Measurements from ENCODE around the gene GCNT4.
"Not testable (repeated sequence)": the region's sequence is repeated elsewhere in the genome, so short reads cannot be mapped to it uniquely, and the experiment has no call there.

GCNT4 gene

DNA sequence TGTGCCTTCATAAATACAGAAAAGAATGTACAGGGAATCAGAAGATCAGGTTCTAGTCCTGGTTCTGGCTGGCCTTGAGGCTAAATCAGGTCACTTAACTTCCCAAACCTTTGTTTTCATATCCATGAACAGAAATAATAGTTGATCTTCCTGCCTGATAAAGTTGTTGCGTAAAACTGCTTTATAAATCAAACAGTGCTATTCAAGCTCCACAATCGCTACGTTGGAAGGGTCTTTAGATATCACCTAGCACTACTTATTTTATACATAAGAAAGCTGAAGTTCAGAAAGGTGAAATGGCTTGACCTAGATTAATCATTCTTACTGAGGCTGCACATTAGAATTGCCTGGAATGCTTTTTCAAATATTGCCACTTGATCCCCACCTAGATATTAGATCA, 36.3 kb upstream of the GCNT4 start:
- no peak overlapping the region for H3K4me3 ChIP-seq (ENCODE audit: low read depth, low read length)
- H2AFZ ChIP-seq = peak overlapping the region; percentile 40
- H3K79me2 ChIP-seq = no peaks in the 10 kb centered on the region
- no peaks in the 10 kb centered on the region for H3K36me3 ChIP-seq (ENCODE audit: control insufficient read depth, insufficient read depth, low read length)
- no peak overlapping the region for H3K9ac ChIP-seq
- no peaks in the 10 kb centered on the region for H3K9me3 ChIP-seq (ENCODE audit: control insufficient read depth, low read length)
- no peaks in the 10 kb centered on the region for H3K27me3 ChIP-seq (ENCODE audit: control insufficient read depth, insufficient read depth, low read length)
- TF ChIP-seq, protein P1, sequence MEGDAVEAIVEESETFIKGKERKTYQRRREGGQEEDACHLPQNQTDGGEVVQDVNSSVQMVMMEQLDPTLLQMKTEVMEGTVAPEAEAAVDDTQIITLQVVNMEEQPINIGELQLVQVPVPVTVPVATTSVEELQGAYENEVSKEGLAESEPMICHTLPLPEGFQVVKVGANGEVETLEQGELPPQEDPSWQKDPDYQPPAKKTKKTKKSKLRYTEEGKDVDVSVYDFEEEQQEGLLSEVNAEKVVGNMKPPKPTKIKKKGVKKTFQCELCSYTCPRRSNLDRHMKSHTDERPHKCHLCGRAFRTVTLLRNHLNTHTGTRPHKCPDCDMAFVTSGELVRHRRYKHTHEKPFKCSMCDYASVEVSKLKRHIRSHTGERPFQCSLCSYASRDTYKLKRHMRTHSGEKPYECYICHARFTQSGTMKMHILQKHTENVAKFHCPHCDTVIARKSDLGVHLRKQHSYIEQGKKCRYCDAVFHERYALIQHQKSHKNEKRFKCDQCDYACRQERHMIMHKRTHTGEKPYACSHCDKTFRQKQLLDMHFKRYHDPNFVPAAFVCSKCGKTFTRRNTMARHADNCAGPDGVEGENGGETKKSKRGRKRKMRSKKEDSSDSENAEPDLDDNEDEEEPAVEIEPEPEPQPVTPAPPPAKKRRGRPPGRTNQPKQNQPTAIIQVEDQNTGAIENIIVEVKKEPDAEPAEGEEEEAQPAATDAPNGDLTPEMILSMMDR (IDR thresholded peaks at IDR 0.05) = no peak
- H3K27ac ChIP-seq = peak overlapping the region; percentile 40
- no peak overlapping the region for H3K4me2 ChIP-seq (ENCODE audit: low read length)
- H3K4me1 ChIP-seq = peaks cover 45% of the 10 kb centered on the region

GRCh38 chr5:75081510-75081909, 29.2 kb upstream of the GCNT4 start:
- Histone ChIP-seq H2AFZ (peak overlapping the region; percentile 76), H3K9me3 (ENCODE audit: control insufficient read depth, low read length) (no peaks in the 10 kb centered on the region), H3K4me1 (peaks cover 42% of the 10 kb centered on the region), H3K4me3 (ENCODE audit: low read depth, low read length) (peak overlapping the region; percentile 20), H3K27me3 (ENCODE audit: control insufficient read depth, insufficient read depth, low read length) (no peaks in the 10 kb centered on the region), H3K79me2 (no peaks in the 10 kb centered on the region), H3K9ac (no peak overlapping the region), H3K4me2 (ENCODE audit: low read length) (peak overlapping the region; percentile 48), H3K36me3 (ENCODE audit: control insufficient read depth, insufficient read depth, low read length) (no peaks in the 10 kb centered on the region), H3K27ac (peak overlapping the region; percentile 92)
- TF ChIP-seq, protein P1 (IDR thresholded peaks at IDR 0.05) = no peak

- not testable (repeated sequence) for H3K4me2 ChIP-seq (ENCODE audit: low read length); H3K9ac ChIP-seq
- H3K4me1 ChIP-seq = peaks cover 42% of the 10 kb centered on the region
These were observed 27.0 kb upstream of the GCNT4 start for GRCh38 chr5:75079346-75079745.

DNA sequence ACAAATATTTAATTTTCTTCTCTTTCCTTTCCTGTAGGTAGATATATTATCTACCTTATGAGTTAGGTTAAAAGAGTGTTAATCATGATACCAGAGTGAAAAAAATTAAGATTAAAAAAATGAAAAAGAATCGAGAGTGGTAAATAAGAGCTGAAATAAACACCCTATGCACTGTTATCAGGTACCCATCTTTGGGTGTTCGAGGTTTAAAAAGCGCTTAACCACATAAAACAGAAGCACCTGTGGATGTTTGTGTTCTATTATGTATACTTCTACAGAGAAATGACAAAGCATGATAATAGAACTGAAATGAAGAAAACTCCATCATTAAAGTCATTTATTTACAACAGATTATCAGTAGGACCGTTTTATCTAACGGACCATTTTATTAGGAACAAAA, 25.7 kb upstream of the GCNT4 start:
- no peak overlapping the region for H3K27ac ChIP-seq

More at GRCh38 chr5:75079346-75079745, 27.0 kb upstream of the GCNT4 start:
- H3K36me3 ChIP-seq (ENCODE audit: control insufficient read depth, insufficient read depth, low read length); H3K27me3 ChIP-seq (ENCODE audit: control insufficient read depth, insufficient read depth, low read length); H3K4me3 ChIP-seq (ENCODE audit: low read depth, low read length); H3K9me3 ChIP-seq (ENCODE audit: control insufficient read depth, low read length); H3K79me2 ChIP-seq: not testable (repeated sequence)
- peak overlapping the region; percentile 76 for H2AFZ ChIP-seq
- peak overlapping the region; percentile 92 for H3K27ac ChIP-seq

GRCh38 chr5:75072061-75072460, 19.7 kb upstream of the GCNT4 start:
- Histone ChIP-seq H3K9ac (no peak overlapping the region), H3K27ac (no peak overlapping the region), H3K36me3 (ENCODE audit: control insufficient read depth, insufficient read depth, low read length) (no peaks in the 10 kb centered on the region), H3K4me2 (ENCODE audit: low read length) (no peak overlapping the region), H3K27me3 (ENCODE audit: control insufficient read depth, insufficient read depth, low read length) (no peaks in the 10 kb centered on the region), H3K79me2 (no peaks in the 10 kb centered on the region), H3K4me3 (ENCODE audit: low read depth, low read length) (no peak overlapping the region), H2AFZ (no peak overlapping the region), H3K4me1 (peaks cover 7% of the 10 kb centered on the region), H3K9me3 (ENCODE audit: control insufficient read depth, low read length) (no peaks in the 10 kb centered on the region)
- TF ChIP-seq, protein P1 (IDR thresholded peaks at IDR 0.05) = no peak

More for the DNA sequence above, 25.7 kb upstream of the GCNT4 start:
- Histone ChIP-seq H3K27me3 (ENCODE audit: control insufficient read depth, insufficient read depth, low read length) (no peaks in the 10 kb centered on the region), H3K79me2 (no peaks in the 10 kb centered on the region), H3K4me1 (peaks cover 39% of the 10 kb centered on the region), H3K4me3 (ENCODE audit: low read depth, low read length) (no peak overlapping the region), H3K9me3 (ENCODE audit: control insufficient read depth, low read length) (no peaks in the 10 kb centered on the region), H3K9ac (no peak overlapping the region), H3K4me2 (ENCODE audit: low read length) (no peak overlapping the region), H3K36me3 (ENCODE audit: control insufficient read depth, insufficient read depth, low read length) (no peaks in the 10 kb centered on the region), H2AFZ (no peak overlapping the region)
- TF ChIP-seq, protein P1 (IDR thresholded peaks at IDR 0.05) = no peak

Measured in parathyroid adenoma (tissue), 2 donors.